ENCODE data around the gene AQP9.

DNA sequence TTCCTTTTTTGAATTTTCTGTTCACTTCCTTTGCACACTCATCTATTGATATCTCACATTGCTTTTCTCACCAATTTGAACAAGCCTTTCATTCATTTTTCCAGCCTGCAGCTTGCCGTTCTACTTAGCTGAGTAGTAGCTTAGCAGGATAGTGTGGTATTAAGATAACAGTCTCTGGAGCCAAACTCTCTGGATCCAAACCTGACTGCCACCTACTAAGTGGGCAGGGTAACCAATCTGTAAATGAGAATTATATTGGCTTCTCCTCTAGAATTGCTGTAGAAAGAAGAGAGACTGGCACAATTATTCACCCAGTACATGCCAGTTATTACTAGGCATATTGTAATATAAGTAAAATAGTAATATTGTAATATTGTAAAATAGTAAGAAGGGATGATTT is 40.5 kb downstream of the AQP9 start:
- TF ChIP-seq CTCF (IDR thresholded peaks at IDR 0.05; ENCODE audit: insufficient read depth, low read depth, low read length) (no peak), EZH2 (IDR thresholded peaks at IDR 0.05; ENCODE audit: insufficient read depth, low read length) (no peak)
